Cardiac muscle cell (in vitro differentiated cells and primary cell): ENCODE data around the gene SLC1A2. TPM values are rescaled to one million over a fixed set of nuclear protein-coding genes. Genes with fewer than 3 reads are reported as not detected.

Experiments
- DNase-seq, 2 donors: peaks; one replicate each; pipeline versions ENCODE4 v3.0.0 to v3.0.0-alpha.2; 2010 to 2017; ENCODE audit warnings: low read depth in 1 of 2, low spot score in 1 of 2
- H3K27ac ChIP-seq: fragments of 200-600 bp; sonication (generic); 2 replicates; pipeline ENCODE4 v1.5.1; 2016
- H3K27me3 ChIP-seq: fragments of 200-600 bp; sonication (generic); 2 replicates; pipeline ENCODE4 v1.6.0; 2016; ENCODE audit warnings: control low read depth
- H3K36me3 ChIP-seq: fragments of 200-600 bp; sonication (generic); 2 replicates; pipeline ENCODE4 v1.5.1; 2016; ENCODE audit warnings: control low read depth
- H3K4me1 ChIP-seq: fragments of 200-600 bp; sonication (generic); 2 replicates; pipeline ENCODE4 v1.8.1; 2017; ENCODE audit warnings: low read depth, mild to moderate bottlenecking, mixed run types
- H3K4me3 ChIP-seq: fragments of 200-600 bp; sonication (generic); 2 replicates; pipeline ENCODE4 v1.5.1; 2016; ENCODE audit warnings: mild to moderate bottlenecking
- H3K9me3 ChIP-seq: fragments of 200-600 bp; sonication (generic); 2 replicates; pipeline ENCODE4 v1.5.1; 2017; ENCODE audit warnings: low read depth, mild to moderate bottlenecking, control low read depth
- polyA plus RNA-seq: library from polyadenylated mRNA; unstranded; fragments of >200 nt; fragmentation: Nextera tagmentation; extraction: Ambion mirVana; gene quantifications from 2 replicates; pipeline ENCODE4 v1.2.1, GENCODE V29; 2016
- total RNA-seq: library from RNA; depleted of rRNA; stranded (reverse); fragments of >200 nt; gene quantifications from 2 replicates; pipeline ENCODE4 v1.2.3, GENCODE V29; 2016
- TF ChIP-seq, protein P1 (sequence below): IDR thresholded peaks from 2 replicates; pipeline ENCODE4 v1.5.1; 2012; ENCODE audit warnings: low read depth, mild to moderate bottlenecking, low read length

SLC1A2 gene
- total and polyA plus RNA-seq, 2 experiments from 2014 or later = 0.76 to 1.3 TPM

DNA sequence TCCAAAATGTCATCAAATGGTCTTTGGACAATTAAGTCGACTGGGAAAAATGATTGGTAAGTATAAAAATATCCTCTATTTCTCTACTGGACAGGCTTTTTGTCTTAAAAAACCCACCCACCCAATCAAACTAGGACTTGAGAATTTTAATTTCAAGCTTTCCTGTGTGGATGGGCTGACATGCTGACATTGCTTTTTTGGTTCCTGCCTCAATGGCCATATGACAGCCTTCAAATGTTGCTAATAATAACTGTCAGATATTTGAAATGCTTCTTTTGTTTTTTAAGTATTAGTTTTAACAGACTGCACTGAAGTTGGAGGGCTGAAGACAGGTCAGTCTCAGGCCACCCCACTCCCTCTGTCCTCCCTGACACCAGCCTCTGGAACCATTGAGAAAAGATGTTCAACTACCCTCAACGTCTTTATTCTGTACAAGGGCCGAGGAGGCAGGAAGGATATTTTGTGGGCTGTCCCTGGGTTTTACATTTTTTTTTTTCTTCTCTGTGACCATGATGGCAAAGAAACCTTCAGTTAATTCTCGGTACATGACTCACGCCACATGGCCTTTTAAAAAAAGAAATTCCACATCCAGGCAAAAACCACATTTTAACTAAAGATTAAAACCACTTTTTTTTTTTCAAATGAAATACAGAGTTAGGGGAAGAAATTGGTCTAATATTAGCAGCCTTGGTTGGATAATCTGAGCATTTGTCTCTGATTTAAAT lies 130.4 kb downstream of the SLC1A2 start:
- no peak overlapping the region for H3K27ac ChIP-seq
- H3K4me1 ChIP-seq = no peaks in the 10 kb centered on the region
- DNase-seq = peak in 1 of 2 donors; percentile 87
- H3K9me3 ChIP-seq = no peaks in the 10 kb centered on the region
- H3K27me3 ChIP-seq = no peaks in the 10 kb centered on the region
- H3K36me3 ChIP-seq = no peaks in the 10 kb centered on the region
- H3K4me3 ChIP-seq = no peak overlapping the region
- TF ChIP-seq, protein P1, sequence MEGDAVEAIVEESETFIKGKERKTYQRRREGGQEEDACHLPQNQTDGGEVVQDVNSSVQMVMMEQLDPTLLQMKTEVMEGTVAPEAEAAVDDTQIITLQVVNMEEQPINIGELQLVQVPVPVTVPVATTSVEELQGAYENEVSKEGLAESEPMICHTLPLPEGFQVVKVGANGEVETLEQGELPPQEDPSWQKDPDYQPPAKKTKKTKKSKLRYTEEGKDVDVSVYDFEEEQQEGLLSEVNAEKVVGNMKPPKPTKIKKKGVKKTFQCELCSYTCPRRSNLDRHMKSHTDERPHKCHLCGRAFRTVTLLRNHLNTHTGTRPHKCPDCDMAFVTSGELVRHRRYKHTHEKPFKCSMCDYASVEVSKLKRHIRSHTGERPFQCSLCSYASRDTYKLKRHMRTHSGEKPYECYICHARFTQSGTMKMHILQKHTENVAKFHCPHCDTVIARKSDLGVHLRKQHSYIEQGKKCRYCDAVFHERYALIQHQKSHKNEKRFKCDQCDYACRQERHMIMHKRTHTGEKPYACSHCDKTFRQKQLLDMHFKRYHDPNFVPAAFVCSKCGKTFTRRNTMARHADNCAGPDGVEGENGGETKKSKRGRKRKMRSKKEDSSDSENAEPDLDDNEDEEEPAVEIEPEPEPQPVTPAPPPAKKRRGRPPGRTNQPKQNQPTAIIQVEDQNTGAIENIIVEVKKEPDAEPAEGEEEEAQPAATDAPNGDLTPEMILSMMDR = no peak

DNA sequence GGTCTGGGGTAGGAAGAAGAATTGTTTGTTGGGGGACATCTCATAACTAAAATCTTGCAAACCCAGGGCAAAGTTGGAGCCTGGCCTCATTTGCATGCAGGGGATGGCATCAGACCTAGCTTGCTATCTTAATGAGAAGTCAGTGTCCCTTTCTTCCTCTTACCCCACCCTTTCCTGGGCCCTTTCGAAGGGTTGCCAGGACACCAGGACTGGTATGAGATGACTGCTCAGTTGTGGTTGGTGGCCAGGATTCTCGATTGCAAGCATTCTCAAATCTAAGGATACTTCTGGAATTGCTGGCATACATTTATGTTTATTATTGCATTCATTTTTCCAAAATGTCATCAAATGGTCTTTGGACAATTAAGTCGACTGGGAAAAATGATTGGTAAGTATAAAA lies 131.0 kb downstream of the SLC1A2 start:
- Histone ChIP-seq H3K4me1 (no peaks in the 10 kb centered on the region), H3K4me3 (no peak overlapping the region), H3K27me3 (no peaks in the 10 kb centered on the region), H3K36me3 (no peaks in the 10 kb centered on the region), H3K9me3 (no peaks in the 10 kb centered on the region), H3K27ac (no peak overlapping the region)
- no peak for DNase-seq
- TF ChIP-seq, protein P1 = no peak

DNA sequence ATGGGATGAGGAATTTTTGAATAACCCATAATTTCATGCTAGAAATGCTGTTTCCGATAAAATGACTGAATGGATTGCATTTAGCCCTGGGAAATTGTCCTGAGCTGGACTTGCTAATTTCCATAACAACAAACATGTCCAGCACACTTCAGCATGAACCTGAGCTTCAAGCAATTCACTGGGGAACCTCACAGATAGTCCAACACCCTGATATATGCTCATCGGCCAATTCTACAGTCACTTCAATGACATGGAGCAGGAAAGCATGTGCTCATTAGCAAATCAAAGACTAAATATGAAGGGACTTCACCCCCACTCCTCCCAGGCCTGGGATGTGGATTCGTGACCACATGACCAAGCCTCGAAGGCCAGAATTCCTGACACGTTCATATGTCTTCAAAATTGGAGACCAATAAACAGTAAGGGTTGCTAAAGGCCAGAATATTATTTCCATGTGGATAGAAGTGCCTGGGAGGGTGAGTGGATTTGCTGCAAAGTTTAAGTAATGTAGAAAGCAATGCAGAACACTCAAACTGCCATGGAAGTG lies 131.9 kb downstream of the SLC1A2 start:
- H3K4me1 ChIP-seq = no peaks in the 10 kb centered on the region
- TF ChIP-seq, protein P1 = no peak
- no peaks in the 10 kb centered on the region for H3K36me3 ChIP-seq
- H3K27me3 ChIP-seq = no peaks in the 10 kb centered on the region
- H3K27ac ChIP-seq = no peak overlapping the region
- no peak for DNase-seq
- no peaks in the 10 kb centered on the region for H3K9me3 ChIP-seq
- no peak overlapping the region for H3K4me3 ChIP-seq

DNA sequence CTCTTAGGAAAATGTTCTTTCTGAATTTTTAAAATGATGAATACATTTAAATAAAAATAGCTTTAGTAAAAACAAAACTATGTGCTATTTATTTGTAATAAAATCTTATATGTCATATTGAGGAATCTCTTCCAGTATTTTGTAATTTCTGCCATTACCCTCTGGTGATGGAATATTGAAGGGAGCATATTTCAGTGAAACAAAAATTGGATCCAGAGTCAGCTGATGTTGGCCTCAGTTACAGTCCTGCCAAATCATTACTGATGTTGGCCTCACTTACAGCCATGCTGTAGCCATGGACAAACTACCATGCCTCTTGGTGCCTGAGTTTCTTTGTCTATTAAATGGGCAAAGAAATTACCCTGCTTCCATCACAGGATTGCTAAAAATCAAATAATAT lies 133.2 kb downstream of the SLC1A2 start:
- Histone ChIP-seq H3K27ac (no peak overlapping the region), H3K36me3 (no peaks in the 10 kb centered on the region), H3K9me3 (no peaks in the 10 kb centered on the region), H3K4me3 (no peak overlapping the region), H3K4me1 (no peaks in the 10 kb centered on the region), H3K27me3 (no peaks in the 10 kb centered on the region)
- TF ChIP-seq, protein P1 = no peak
- DNase-seq = no peak

DNA sequence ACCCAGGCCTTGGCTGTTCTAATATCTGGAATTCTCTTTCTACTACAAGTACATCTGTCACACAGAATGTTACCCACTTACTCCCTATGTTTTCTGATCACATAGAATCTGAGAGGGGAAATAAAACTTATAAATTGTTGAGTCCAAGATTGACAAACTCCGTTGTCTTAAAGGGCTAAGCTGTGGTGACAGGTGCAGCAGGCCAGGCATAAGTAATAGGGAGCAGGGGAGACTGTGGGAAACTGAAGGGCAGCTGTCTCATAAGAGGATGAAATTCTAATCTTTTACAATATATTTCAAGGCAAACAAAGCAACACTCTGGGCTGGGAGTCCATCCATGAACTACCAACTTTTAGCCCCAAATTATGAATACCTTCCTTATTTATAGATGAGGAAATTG lies 133.9 kb downstream of the SLC1A2 start:
- Histone ChIP-seq H3K4me3 (no peak overlapping the region), H3K9me3 (no peaks in the 10 kb centered on the region), H3K27ac (no peak overlapping the region), H3K36me3 (no peaks in the 10 kb centered on the region), H3K27me3 (no peaks in the 10 kb centered on the region), H3K4me1 (no peaks in the 10 kb centered on the region)
- no peak for DNase-seq
- TF ChIP-seq, protein P1 = no peak
